NCI-H2081 (cell line): ENCODE results near the gene ENTREP3.

ENCODE experiments used
- DNase-seq, 2 experiments: peaks; one replicate each; lab custom pipeline; 2025; lab: John Stamatoyannopoulos, UW

ENTREP3 gene

DNA sequence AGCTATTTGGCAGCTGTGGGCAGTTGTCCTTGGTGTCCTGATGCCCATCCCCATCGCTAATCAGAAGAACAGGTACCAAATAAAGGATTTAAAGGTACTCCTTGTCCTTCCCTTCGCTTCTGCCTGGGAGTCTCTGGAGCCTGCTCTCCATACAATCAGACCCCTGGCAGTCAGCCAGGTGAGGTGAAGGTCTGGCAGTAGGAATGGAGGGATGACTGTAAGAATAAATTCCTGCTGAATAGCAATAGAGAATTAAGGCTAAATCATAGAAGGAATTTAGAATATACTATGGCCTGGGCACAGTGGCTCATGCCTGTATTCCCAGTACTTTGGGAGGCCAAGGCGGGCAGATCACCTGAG lies 56.8 kb downstream of the ENTREP3 start:
- DNase-seq = no peak

- no peak for DNase-seq
Observed at GRCh38 chr1:155197901-155198546, 57.3 kb downstream of the ENTREP3 start.
